H1 (cell line): ENCODE data around the gene SRP14. TPM values are rescaled to one million over a fixed set of nuclear protein-coding genes. Genes with fewer than 3 reads are reported as not detected.

ENCODE experiments used
- CTCF ChIA-PET: fragments of 300-600 bp; sonication (Branson Sonifier 250); formaldehyde crosslinking; loops from one replicate; lab custom pipeline; 2021; ENCODE audit not compliant: partially characterized antibody; lab: Charles Lee
- POLR2A ChIA-PET: fragments of 300-600 bp; sonication (Branson Sonifier 250); formaldehyde crosslinking; loops from one replicate; lab custom pipeline; 2021; ENCODE audit warnings: inconsistent platforms; ENCODE audit not compliant: partially characterized antibody; lab: Charles Lee
- DNase-seq, 2 experiments: peaks; one replicate each; pipeline versions ENCODE4 v3.0.0 to v3.0.0-alpha.2; 2010 to 2022; ENCODE audit warnings: low spot score in 2 of 2, low read depth in 1 of 2, mixed read lengths in 1 of 2
- FAIRE-seq: peaks from 2 replicates; lab custom pipeline; 2011; peaks lifted over from hg19 to GRCh38; lab: Jason Lieb, UNC
- H2AFZ ChIP-seq: 2 replicates; pipeline ENCODE4 v1.8.1; 2012; ENCODE audit warnings: low read length, inconsistent platforms
- H2AK5ac ChIP-seq: 2 replicates; pipeline ENCODE4 v1.6.1; 2013; ENCODE audit warnings: low read depth, low read length
- H2BK120ac ChIP-seq: replicated peaks from 2 replicates; pipeline ENCODE3; 2013; ENCODE audit warnings: low read depth, low read length, inconsistent platforms
- H2BK12ac ChIP-seq: 2 replicates; pipeline ENCODE4 v1.6.1; 2013; ENCODE audit warnings: low read depth, low read length
- H2BK15ac ChIP-seq: 2 replicates; pipeline ENCODE4 v1.6.1; 2013; ENCODE audit warnings: low read length
- H2BK20ac ChIP-seq: 2 replicates; pipeline ENCODE4 v1.6.1; 2013; ENCODE audit warnings: low read length
- H2BK5ac ChIP-seq: 2 replicates; pipeline ENCODE4 v1.6.1; 2013; ENCODE audit warnings: low read depth, low read length
- H3K14ac ChIP-seq: 2 replicates; pipeline ENCODE4 v1.6.1; 2013; ENCODE audit warnings: inconsistent platforms; ENCODE audit not compliant: insufficient read length
- H3K18ac ChIP-seq: 2 replicates; pipeline ENCODE4 v1.6.1; 2013; ENCODE audit warnings: low read length; ENCODE audit errors: extremely low read depth
- H3K23ac ChIP-seq: 2 replicates; pipeline ENCODE4 v1.6.1; 2013; ENCODE audit warnings: inconsistent platforms; ENCODE audit not compliant: insufficient read length
- H3K23me2 ChIP-seq: 2 replicates; pipeline ENCODE4 v1.6.1; 2013; ENCODE audit warnings: low read depth, low read length
- H3K27ac ChIP-seq: 2 replicates; pipeline ENCODE4 v1.6.1; 2011; ENCODE audit warnings: low read depth, low read length, inconsistent platforms
- H3K27me3 ChIP-seq, 4 experiments: replicated peaks in 1 of 4; 1 replicate in 1 of 4; 2 replicates in 3 of 4; pipeline versions ENCODE4 v1.6.1 to v1.8.1; 2011 to 2013; ENCODE audit warnings: low read length in 3 of 4, mild to moderate bottlenecking in 3 of 4, inconsistent platforms in 2 of 4, mixed read lengths in 2 of 4, moderate library complexity in 1 of 4; ENCODE audit not compliant: control insufficient read depth in 3 of 4, insufficient read depth in 3 of 4; ENCODE audit errors: extremely low read depth in 1 of 4
- H3K36me3 ChIP-seq, 4 experiments: 2 replicates each; pipeline versions ENCODE4 v1.6.1 to v1.8.1; 2011 to 2013; ENCODE audit warnings: mild to moderate bottlenecking in 4 of 4, low read length in 3 of 4, moderate library complexity in 2 of 4, control low read depth in 1 of 4, inconsistent platforms in 1 of 4; ENCODE audit not compliant: insufficient read depth in 4 of 4, control insufficient read depth in 2 of 4
- H3K4ac ChIP-seq: replicated peaks from 2 replicates; pipeline ENCODE3; 2013; ENCODE audit warnings: low read length, low read depth, mixed read lengths, inconsistent platforms; ENCODE audit not compliant: insufficient read length
- H3K4me1 ChIP-seq, 4 experiments: replicated peaks in 1 of 4; 1 replicate in 1 of 4; 2 replicates in 3 of 4; pipeline versions ENCODE4 v1.6.1 to v1.8.1; 2011 to 2013; ENCODE audit warnings: low read length in 3 of 4, inconsistent platforms in 2 of 4, mixed read lengths in 1 of 4; ENCODE audit not compliant: insufficient read depth in 4 of 4, control insufficient read depth in 3 of 4
- H3K4me2 ChIP-seq, 2 experiments: 2 replicates each; pipeline versions ENCODE4 v1.6.1 to v1.8.1; 2011 to 2013; ENCODE audit warnings: low read depth in 2 of 2, low read length in 2 of 2, control low read depth in 1 of 2, inconsistent platforms in 1 of 2, mild to moderate bottlenecking in 1 of 2; ENCODE audit not compliant: insufficient read depth in 1 of 2
- H3K4me3 ChIP-seq, 4 experiments: fragments of 200-600, 300-600 bp in 1 of 4; sonication (generic), shearing (Covaris generic), sonication (Bioruptor Twin) in 1 of 4; 2 replicates each; pipeline versions ENCODE4 v1.5.1 to v1.8.1; 2011 to 2016; ENCODE audit warnings: low read length in 4 of 4, low read depth in 3 of 4, control low read depth in 2 of 4, inconsistent platforms in 2 of 4, mild to moderate bottlenecking in 2 of 4, mixed read lengths in 1 of 4, moderate library complexity in 1 of 4; ENCODE audit not compliant: insufficient read depth in 2 of 4; ENCODE audit errors: extremely low read depth in 1 of 4
- H3K56ac ChIP-seq: replicated peaks from 2 replicates; pipeline ENCODE3; 2013; ENCODE audit warnings: low read depth, mild to moderate bottlenecking, mixed read lengths, low read length, inconsistent platforms; ENCODE audit not compliant: insufficient read length
- H3K79me1 ChIP-seq: 2 replicates; pipeline ENCODE4 v1.6.1; 2013; ENCODE audit warnings: low read depth, low read length, control low read depth
- H3K79me2 ChIP-seq, 2 experiments: 2 replicates each; pipeline versions ENCODE4 v1.6.1 to v1.8.1; 2012 to 2013; ENCODE audit warnings: low read length in 2 of 2, mild to moderate bottlenecking in 2 of 2, inconsistent platforms in 1 of 2; ENCODE audit not compliant: insufficient read depth in 2 of 2, control insufficient read depth in 1 of 2
- H3K9ac ChIP-seq, 4 experiments: replicated peaks in 1 of 4; 1 replicate in 1 of 4; 2 replicates in 3 of 4; pipeline versions ENCODE4 v1.6.1 to v1.8.1; 2011 to 2013; ENCODE audit warnings: low read depth in 3 of 4, low read length in 3 of 4, control low read depth in 2 of 4, mild to moderate bottlenecking in 2 of 4, moderate library complexity in 2 of 4, inconsistent platforms in 1 of 4; ENCODE audit errors: extremely low read depth in 1 of 4
- H3K9me3 ChIP-seq, 2 experiments: 2 replicates each; pipeline versions ENCODE4 v1.6.1 to v1.8.1; 2012 to 2013; ENCODE audit warnings: mild to moderate bottlenecking in 2 of 2, moderate library complexity in 2 of 2, control low read depth in 1 of 2, inconsistent platforms in 1 of 2, low read depth in 1 of 2, low read length in 1 of 2, mixed read lengths in 1 of 2; ENCODE audit not compliant: insufficient read depth in 2 of 2
- H4K20me1 ChIP-seq, 2 experiments: replicated peaks in 1 of 2; 2 replicates each; pipeline versions ENCODE3 to v1.8.1; 2011 to 2013; ENCODE audit warnings: inconsistent platforms in 2 of 2, low read length in 2 of 2, mild to moderate bottlenecking in 1 of 2; ENCODE audit not compliant: insufficient read depth in 2 of 2, control insufficient read depth in 1 of 2
- H4K5ac ChIP-seq: 2 replicates; pipeline ENCODE4 v1.6.1; 2013; ENCODE audit warnings: low read length, low read depth, mixed read lengths, inconsistent platforms; ENCODE audit not compliant: insufficient read length
- H4K8ac ChIP-seq: 2 replicates; pipeline ENCODE4 v1.8.0; 2013; ENCODE audit warnings: mild to moderate bottlenecking, moderate library complexity, low read length, inconsistent platforms; ENCODE audit not compliant: insufficient read depth; ENCODE audit errors: extremely low read depth
- H4K91ac ChIP-seq: replicated peaks from 2 replicates; pipeline ENCODE3; 2013; ENCODE audit warnings: low read length, mixed read lengths, inconsistent platforms; ENCODE audit not compliant: insufficient read length
- EZH2 ChIP-seq: fragments of 200-600 bp; sonication (generic); IDR thresholded peaks from 2 replicates; pipeline ENCODE4 v1.7.1; 2012; ENCODE audit warnings: low read depth, mild to moderate bottlenecking, moderate library complexity, low read length, inconsistent platforms; ENCODE audit not compliant: severe bottlenecking
- FOSL1 ChIP-seq: IDR thresholded peaks from 2 replicates; pipeline ENCODE4 v1.6.1; 2011; ENCODE audit warnings: mild to moderate bottlenecking, low read depth, low read length, moderate library complexity; ENCODE audit not compliant: insufficient read depth
- KDM1A ChIP-seq: fragments of 200-600, 300-600 bp; sonication (generic); IDR thresholded peaks from 2 replicates; pipeline ENCODE4 v1.7.1; 2016; ENCODE audit warnings: mild to moderate bottlenecking, low read length, borderline replicate concordance
- NANOG ChIP-seq: IDR thresholded peaks from 2 replicates; pipeline ENCODE4 v1.6.1; 2011; ENCODE audit warnings: low read length, low read depth, mild to moderate bottlenecking, inconsistent platforms; ENCODE audit not compliant: insufficient read depth, poor library complexity, severe bottlenecking
- SAP30 ChIP-seq: fragments of 300-600 bp; sonication (generic); IDR thresholded peaks from 2 replicates; pipeline ENCODE4 v1.7.1; 2012; ENCODE audit warnings: low read length, moderate library complexity, mild to moderate bottlenecking, inconsistent platforms; ENCODE audit not compliant: insufficient read depth, insufficient replicate concordance
- SUZ12 ChIP-seq: fragments of 200-600 bp; sonication (generic); IDR thresholded peaks from 2 replicates; pipeline ENCODE4 v1.6.1; 2012; ENCODE audit warnings: mild to moderate bottlenecking, inconsistent platforms, low read length, moderate library complexity, mixed read lengths
- TAF1 ChIP-seq: IDR thresholded peaks from 2 replicates; pipeline ENCODE4 v1.6.1; 2011; ENCODE audit warnings: mild to moderate bottlenecking, low read depth, low read length
- WGBS, 2 experiments: shearing (Covaris generic) in 1 of 2; methylation state at CpG; one replicate each; pipeline versions ENCODE4 v1.1.6 to v1.1.7; 2013 to 2015; ENCODE audit warnings: low lambda C conversion rate in 2 of 2, mixed read lengths in 2 of 2, inconsistent platforms in 1 of 2, low coverage in 1 of 2, missing lambda C conversion rate in 1 of 2; ENCODE audit not compliant: insufficient replicate concordance in 2 of 2, insufficient coverage in 1 of 2, insufficient read length in 1 of 2; ENCODE audit errors: extremely low coverage in 1 of 2, missing lambda C conversion rate in 1 of 2; 5-methylcytosine and 5-hydroxymethylcytosine counted together
- polyA plus RNA-seq, 7 experiments: library from polyadenylated mRNA; depleted of rRNA in 3 of 7; stranded (reverse) in 5 of 7; unstranded in 2 of 7; fragments of >200 nt in 5 of 7; fragments of 200-250 nt in 2 of 7; gene quantifications; 1 replicate in 5 of 7; 2 replicates in 1 of 7; 4 replicates in 1 of 7; pipeline versions ENCODE4 v1.2.1 to v1.2.3, GENCODE V29; 2011 to 2013; ENCODE audit warnings: missing spikeins in 2 of 7, mixed read lengths in 2 of 7
- total RNA-seq: library from RNA; stranded (reverse); fragmentation: NEBNext Ultra II Directional; extraction: Animal tissue kit (Norgen Biotek cat#: 25700); gene quantifications from 2 replicates; pipeline ENCODE4 v1.2.1, GENCODE V29; 2021

The SRP14 gene
- total and polyA plus RNA-seq, 2 of the 8 experiments (the other 6 are each of a cell fraction or from before 2014, with no cell fraction given): 186 to 223 TPM

DNA sequence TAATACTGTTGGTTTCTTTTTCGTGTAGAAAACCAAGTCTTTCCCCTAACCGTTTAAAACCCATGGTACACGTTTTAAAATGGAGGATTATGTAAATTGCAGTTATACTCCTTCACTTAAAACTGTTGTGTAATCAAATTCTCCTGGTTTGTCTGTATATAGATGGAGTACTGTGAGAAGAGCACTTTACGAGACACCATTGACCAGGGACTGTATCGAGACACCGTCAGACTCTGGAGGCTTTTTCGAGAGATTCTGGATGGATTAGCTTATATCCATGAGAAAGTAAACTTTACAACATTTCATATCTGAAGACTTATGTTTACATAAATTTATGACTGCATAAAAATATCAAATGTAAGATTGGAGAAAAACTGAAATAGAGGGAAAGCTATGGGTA lies 51.2 kb downstream of the SRP14 start:
- no peaks in the 10 kb centered on the region for H3K79me2 ChIP-seq
- no peak overlapping the region for H3K56ac ChIP-seq
- H4K8ac ChIP-seq: no peak overlapping the region; the same call in 1 of the 2 replicates
- H3K9me3 ChIP-seq: no peaks in the 10 kb centered on the region
- no peak overlapping the region for H4K91ac ChIP-seq
- no peak overlapping the region for H2AFZ ChIP-seq
- no peak overlapping the region for H2BK5ac ChIP-seq
- no peak for FAIRE-seq
- H3K4me2 ChIP-seq: no peak overlapping the region
- H3K4me3 ChIP-seq: no peak overlapping the region
- H3K27ac ChIP-seq: no peak overlapping the region
- ChIA-PET POLR2A (interaction anchor here (1.4 kb wide), 1 partner anchor 11 kb away, joined by 4 read pairs; no protein-coding TSS in a partner anchor), CTCF (interaction anchor here (1.6 kb wide), 2 partner anchors 11 to 50 kb away, joined by 3 to 6 read pairs; no protein-coding TSS in a partner anchor)
- H3K36me3 ChIP-seq: peaks cover 27 to 63% (median 56%) of the 10 kb centered on the region in 4 experiments
- 93% methylated on average over 7 of the region's 7 CpGs; no CpG with 5 or more reads in 1 of the 2 experiments for WGBS, 2 experiments
- DNase-seq: no peak
- H3K9ac ChIP-seq: no peak overlapping the region
- H3K27me3 ChIP-seq: no peaks in the 10 kb centered on the region
- H3K4me1 ChIP-seq: no peaks in the 10 kb centered on the region
- H4K20me1 ChIP-seq: no peaks in the 10 kb centered on the region
- peaks cover under 1% of the 10 kb centered on the region; the same call in 1 of the 2 replicates for H3K23me2 ChIP-seq
- no peak overlapping the region for H2AK5ac ChIP-seq
- H2BK20ac ChIP-seq: no peak overlapping the region
- H2BK120ac ChIP-seq: no peak overlapping the region
- no peak overlapping the region for H2BK15ac ChIP-seq
- H3K18ac ChIP-seq: no peak overlapping the region
- no peaks in the 10 kb centered on the region for H3K79me1 ChIP-seq
- no peak overlapping the region for H4K5ac ChIP-seq
- no peak overlapping the region for H3K23ac ChIP-seq
- H2BK12ac ChIP-seq: no peak overlapping the region
- H3K14ac ChIP-seq: no peak overlapping the region
- H3K4ac ChIP-seq: no peak overlapping the region
- TF ChIP-seq SAP30: no peak
- TF ChIP-seq FOSL1: no peak
- TF ChIP-seq NANOG: no peak
- TF ChIP-seq EZH2: no peak
- no peak for TF ChIP-seq TAF1
- TF ChIP-seq KDM1A: no peak
- TF ChIP-seq SUZ12: no peak
